ENCODE data around the gene ADAMTSL1. TPM values are rescaled to one million over a fixed set of nuclear protein-coding genes. Genes with fewer than 3 reads are reported as not detected.

Gene ADAMTSL1
- total RNA-seq, 1 experiment from 2014 or later: not detected

DNA sequence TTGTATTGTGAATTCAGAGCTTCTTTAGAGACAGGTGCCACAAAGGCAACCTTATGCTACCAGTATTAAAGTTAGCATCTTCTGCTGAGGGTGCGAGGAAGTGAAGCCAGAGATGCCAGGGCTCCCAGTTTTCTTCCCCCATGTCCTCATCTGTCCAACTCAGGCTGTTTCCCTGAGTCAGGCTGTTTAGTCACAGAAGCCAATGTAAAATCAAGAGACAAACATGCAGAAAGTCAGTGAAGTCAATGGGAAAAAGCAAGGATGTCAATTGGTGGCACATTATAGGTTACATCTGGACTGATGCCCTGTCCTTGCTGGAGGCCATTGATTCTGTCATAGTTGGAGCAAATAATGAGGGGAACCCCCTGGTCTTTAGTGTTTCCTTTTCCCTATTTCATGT is 390.6 kb downstream of the ADAMTSL1 start:
- Histone ChIP-seq H3K27me3 (ENCODE audit: insufficient read depth, low read length) (peaks cover 10% of the 10 kb centered on the region; the same call in 1 of the 2 replicates), H3K4me3 (replicated peaks in 1 of 2; ENCODE audit: low read depth in 1 of 2, low read length in 2 of 2) (no peak overlapping the region), H2AFZ (ENCODE audit: low read depth, low read length, poor library complexity, severe bottlenecking) (no peak overlapping the region), H3K9me3 (ENCODE audit: control insufficient read depth in 1 of 2, insufficient read depth in 1 of 2, low read depth in 1 of 2, low read length in 2 of 2) (no peaks in the 10 kb centered on the region), H3K9ac (ENCODE audit: low read length) (no peak overlapping the region), H3K4me2 (ENCODE audit: low read length) (no peak overlapping the region), H3K27ac (ENCODE audit: low read depth, low read length) (no peak overlapping the region), H3K9me2 (ENCODE audit: insufficient read depth) (no peaks in the 10 kb centered on the region), H3K79me2 (ENCODE audit: insufficient read depth, low read length) (no peaks in the 10 kb centered on the region), H3K4me1 (ENCODE audit: control insufficient read depth in 1 of 2, insufficient read depth in 2 of 2, low read length in 2 of 2) (no peaks in the 10 kb centered on the region), H3K36me3 (ENCODE audit: control insufficient read depth in 1 of 2, insufficient read depth in 2 of 2, low read length in 2 of 2) (no peaks in the 10 kb centered on the region), H4K20me1 (ENCODE audit: insufficient read depth) (no peaks in the 10 kb centered on the region)
- TF ChIP-seq, protein P1, sequence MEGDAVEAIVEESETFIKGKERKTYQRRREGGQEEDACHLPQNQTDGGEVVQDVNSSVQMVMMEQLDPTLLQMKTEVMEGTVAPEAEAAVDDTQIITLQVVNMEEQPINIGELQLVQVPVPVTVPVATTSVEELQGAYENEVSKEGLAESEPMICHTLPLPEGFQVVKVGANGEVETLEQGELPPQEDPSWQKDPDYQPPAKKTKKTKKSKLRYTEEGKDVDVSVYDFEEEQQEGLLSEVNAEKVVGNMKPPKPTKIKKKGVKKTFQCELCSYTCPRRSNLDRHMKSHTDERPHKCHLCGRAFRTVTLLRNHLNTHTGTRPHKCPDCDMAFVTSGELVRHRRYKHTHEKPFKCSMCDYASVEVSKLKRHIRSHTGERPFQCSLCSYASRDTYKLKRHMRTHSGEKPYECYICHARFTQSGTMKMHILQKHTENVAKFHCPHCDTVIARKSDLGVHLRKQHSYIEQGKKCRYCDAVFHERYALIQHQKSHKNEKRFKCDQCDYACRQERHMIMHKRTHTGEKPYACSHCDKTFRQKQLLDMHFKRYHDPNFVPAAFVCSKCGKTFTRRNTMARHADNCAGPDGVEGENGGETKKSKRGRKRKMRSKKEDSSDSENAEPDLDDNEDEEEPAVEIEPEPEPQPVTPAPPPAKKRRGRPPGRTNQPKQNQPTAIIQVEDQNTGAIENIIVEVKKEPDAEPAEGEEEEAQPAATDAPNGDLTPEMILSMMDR (IDR thresholded peaks at IDR 0.05 in 2 of 3, conservative IDR thresholded peaks at IDR 0.05 in 1 of 3; ENCODE audit: borderline replicate concordance in 1 of 3, insufficient read depth in 1 of 3, low read depth in 2 of 3, low read length in 2 of 3): no peak
- no peak for TF ChIP-seq FOSL1 (IDR thresholded peaks at IDR 0.05; ENCODE audit: low read depth)
- no peak for TF ChIP-seq CEBPB (IDR thresholded peaks at IDR 0.05; ENCODE audit: low read depth)
- TF ChIP-seq ELF1 (IDR thresholded peaks at IDR 0.05; ENCODE audit: borderline replicate concordance, low read depth): no peak
- no peak for TF ChIP-seq RAD21 (IDR thresholded peaks at IDR 0.05; ENCODE audit: low read depth)
- no peak for TF ChIP-seq SRF (IDR thresholded peaks at IDR 0.05; ENCODE audit: low read depth)
- TF ChIP-seq, protein P2, sequence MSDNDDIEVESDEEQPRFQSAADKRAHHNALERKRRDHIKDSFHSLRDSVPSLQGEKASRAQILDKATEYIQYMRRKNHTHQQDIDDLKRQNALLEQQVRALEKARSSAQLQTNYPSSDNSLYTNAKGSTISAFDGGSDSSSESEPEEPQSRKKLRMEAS (IDR thresholded peaks at IDR 0.05): no peak
- no peak for TF ChIP-seq SIN3A (IDR thresholded peaks at IDR 0.05; ENCODE audit: low read depth)
- TF ChIP-seq POLR2A (IDR thresholded peaks at IDR 0.05; ENCODE audit: borderline replicate concordance, extremely low read depth, insufficient read depth, insufficient read length): no peak
- TF ChIP-seq EZH2 (IDR thresholded peaks at IDR 0.05): no peak
- DNase-seq (ENCODE audit: low read depth, low spot score) (no peak), ATAC-seq (no peak)
- ChIA-PET CTCF (no interaction called here), POLR2A (no interaction called here), RAD21 (ENCODE audit: low non-redundant PET in 1 of 2, low total read pairs in 2 of 2, uncharacterized antibody in 2 of 2, unreplicated experiment in 2 of 2) (no interaction called here)
- intact Hi-C loops (cut with micrococcal nuclease): no loop called here
- no TSS peak for BruUV-seq (replicated peaks)

DNA sequence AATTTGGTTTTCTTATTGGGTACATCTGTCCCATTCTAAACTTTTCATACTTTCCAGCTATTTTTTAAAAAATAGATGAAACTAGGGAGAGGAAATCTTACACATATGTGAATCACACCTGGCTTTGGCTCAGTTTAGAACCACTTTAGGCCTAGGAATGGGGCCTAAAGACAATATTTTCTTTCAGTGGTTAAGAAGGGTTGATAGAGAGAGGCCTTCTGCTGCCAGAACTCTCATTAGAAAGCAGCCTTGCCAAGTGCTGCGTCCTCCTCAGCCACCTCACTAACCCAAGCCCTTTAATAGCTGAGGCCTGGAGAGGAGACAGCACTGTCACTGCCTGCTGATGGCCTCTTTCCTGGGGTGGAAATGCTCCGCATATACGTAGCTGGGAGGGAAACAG is 391.6 kb downstream of the ADAMTSL1 start:
- H3K9me3 ChIP-seq (ENCODE audit: control insufficient read depth in 1 of 2, insufficient read depth in 1 of 2, low read depth in 1 of 2, low read length in 2 of 2): no peaks in the 10 kb centered on the region
- no peak overlapping the region for H3K4me2 ChIP-seq (ENCODE audit: low read length)
- H3K36me3 ChIP-seq (ENCODE audit: control insufficient read depth in 1 of 2, insufficient read depth in 2 of 2, low read length in 2 of 2): no peaks in the 10 kb centered on the region
- peaks cover 10% of the 10 kb centered on the region; the same call in 1 of the 2 replicates for H3K27me3 ChIP-seq (ENCODE audit: insufficient read depth, low read length)
- POLR2A ChIA-PET: no interaction called here
- H2AFZ ChIP-seq (ENCODE audit: low read depth, low read length, poor library complexity, severe bottlenecking): no peak overlapping the region
- no peaks in the 10 kb centered on the region for H3K4me1 ChIP-seq (ENCODE audit: control insufficient read depth in 1 of 2, insufficient read depth in 2 of 2, low read length in 2 of 2)
- CTCF ChIA-PET: no interaction called here
- TF ChIP-seq ZFX (IDR thresholded peaks at IDR 0.05): no peak
- H3K4me3 ChIP-seq (replicated peaks in 1 of 2; ENCODE audit: low read depth in 1 of 2, low read length in 2 of 2): no peak overlapping the region
- ATAC-seq (no peak), DNase-seq (ENCODE audit: low read depth, low spot score) (no peak)
- H3K9me2 ChIP-seq (ENCODE audit: insufficient read depth): no peaks in the 10 kb centered on the region
- intact Hi-C loops (cut with micrococcal nuclease): no loop called here
- H4K20me1 ChIP-seq (ENCODE audit: insufficient read depth): no peaks in the 10 kb centered on the region
- no peak overlapping the region for H3K9ac ChIP-seq (ENCODE audit: low read length)
- no peaks in the 10 kb centered on the region for H3K79me2 ChIP-seq (ENCODE audit: insufficient read depth, low read length)
- no TSS peak for BruUV-seq (replicated peaks)
- RAD21 ChIA-PET (ENCODE audit: low non-redundant PET in 1 of 2, low total read pairs in 2 of 2, uncharacterized antibody in 2 of 2, unreplicated experiment in 2 of 2): no interaction called here
- no peak overlapping the region for H3K27ac ChIP-seq (ENCODE audit: low read depth, low read length)
